GM19035 (cell line): ENCODE measurements around the gene PRR29.
"Not testable (repeated sequence)": the region's sequence is repeated elsewhere in the genome, so short reads cannot be mapped to it uniquely, and the experiment has no call there.

Source experiments
- ATAC-seq: cut with Tn5 transposase; IDR thresholded peaks from one replicate; pipeline ENCODE4 v1.9.1; 2021; ENCODE audit not compliant: unreplicated experiment

The PRR29 gene

DNA sequence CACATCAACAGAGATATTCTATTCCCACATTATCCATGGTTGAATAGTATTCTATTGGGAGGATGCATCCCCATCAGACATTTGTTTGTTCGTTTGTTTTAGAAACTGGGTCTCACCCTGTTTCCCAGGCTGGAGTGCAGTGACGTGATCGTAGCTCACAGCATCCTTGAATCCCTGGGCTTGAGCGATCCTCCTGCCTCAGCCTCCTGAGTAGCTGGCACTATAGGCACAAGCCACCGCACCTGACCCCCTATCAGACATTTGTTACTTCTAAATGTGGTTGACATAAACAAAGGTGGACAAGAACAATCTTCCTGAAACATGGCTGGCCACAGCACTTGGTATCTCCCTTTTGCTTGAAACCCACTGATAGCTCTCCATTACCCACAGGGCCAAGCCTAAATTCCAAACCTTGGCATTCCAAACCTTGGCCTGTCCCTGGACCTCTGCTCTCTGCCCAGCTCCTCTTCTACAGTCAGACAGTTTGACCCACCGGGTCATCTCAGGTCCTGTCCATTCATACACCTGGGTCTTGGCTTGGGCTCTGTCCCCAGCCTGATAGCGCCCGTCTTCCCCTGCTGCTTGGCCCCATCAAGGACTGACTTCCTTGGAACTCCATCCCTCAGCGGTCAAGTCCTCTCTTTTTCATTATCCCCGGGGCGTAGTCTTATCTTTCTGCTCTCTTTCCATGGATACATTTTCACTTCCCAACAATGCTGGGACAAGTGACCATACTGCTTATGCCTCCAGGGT is 1.5 kb upstream of the PRR29 start:
- no peak for ATAC-seq

DNA sequence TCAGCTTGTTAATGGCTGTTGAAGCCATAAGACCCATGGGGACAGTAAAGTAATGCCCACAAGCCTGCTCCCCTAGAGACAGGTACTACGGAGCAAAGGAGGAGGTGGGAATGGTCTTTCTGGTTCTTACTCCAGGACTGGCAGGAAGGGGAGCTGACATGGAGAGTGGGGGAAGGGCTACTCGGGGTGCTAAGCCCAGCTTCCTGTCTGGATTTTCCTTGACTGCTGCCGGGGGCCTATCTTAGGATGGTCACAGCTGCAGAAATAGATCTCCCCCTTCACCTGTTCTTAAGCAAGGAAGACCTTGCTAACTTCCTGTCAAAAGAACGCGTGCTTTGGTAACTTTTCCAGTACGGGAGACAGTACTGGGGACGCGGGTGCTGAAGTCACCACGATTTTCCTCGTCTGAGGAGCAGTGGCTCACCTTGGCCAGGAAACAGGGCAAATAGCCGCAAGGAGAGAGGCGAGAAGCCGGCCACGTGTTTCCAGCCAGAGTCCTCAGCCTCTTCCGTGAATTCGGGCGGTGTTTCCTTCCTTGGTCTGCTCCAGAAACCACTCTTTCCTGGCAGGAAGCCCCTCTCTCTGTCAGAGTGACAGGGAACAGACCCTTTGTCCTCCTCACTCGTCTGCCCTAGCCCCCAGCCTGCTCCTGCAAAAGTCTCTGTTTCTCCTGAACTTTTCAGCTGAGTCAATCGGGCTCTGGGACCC is 656 bp upstream of the PRR29 start:
- ATAC-seq, result no peak

DNA sequence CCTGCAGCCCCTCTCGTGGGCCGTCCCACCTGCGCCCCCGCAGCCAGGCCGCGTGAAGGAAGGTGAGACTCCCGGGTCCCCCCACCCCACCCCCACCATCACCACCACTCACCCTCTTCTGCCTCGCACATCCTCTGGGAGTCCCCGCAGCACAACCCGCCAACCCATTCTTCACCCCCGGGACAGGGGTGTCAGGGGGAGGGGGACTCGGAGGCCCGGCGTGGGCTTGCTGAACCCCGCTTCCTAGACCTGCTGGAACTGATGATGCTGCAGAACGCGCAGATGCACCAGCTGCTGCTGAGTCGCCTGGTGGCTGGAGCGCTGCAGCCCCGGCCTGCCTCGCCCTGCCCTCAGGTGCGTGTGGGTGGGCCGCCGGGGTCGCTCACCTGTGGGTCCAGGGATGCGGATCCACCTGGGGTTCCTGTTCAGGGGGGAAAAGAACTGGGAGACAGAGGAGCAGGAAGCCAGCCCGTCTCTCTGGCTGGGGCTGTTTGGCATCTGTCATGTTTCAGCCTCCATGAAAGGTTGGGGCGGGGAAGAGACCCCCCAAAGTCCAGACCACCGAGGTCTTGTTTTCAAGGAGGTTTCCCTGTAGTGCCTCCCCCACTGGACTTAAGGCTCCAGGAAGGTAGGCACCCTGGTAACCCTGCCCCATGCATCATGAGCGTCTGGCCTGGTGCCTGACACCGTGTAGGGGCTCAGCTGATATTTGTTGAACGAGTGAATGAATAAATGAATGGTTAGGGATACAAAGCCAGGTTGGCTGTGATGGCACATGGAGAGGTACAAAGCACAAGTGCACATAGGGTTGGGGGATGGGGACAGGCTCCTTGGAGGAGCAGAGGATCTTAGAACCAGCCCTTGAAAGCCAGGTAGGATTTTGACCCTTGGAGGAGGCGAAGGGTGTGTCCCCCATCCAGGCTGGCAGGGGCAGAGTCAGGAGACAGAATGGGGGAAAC is 849 bp downstream of the PRR29 start:
- no peak for ATAC-seq

DNA sequence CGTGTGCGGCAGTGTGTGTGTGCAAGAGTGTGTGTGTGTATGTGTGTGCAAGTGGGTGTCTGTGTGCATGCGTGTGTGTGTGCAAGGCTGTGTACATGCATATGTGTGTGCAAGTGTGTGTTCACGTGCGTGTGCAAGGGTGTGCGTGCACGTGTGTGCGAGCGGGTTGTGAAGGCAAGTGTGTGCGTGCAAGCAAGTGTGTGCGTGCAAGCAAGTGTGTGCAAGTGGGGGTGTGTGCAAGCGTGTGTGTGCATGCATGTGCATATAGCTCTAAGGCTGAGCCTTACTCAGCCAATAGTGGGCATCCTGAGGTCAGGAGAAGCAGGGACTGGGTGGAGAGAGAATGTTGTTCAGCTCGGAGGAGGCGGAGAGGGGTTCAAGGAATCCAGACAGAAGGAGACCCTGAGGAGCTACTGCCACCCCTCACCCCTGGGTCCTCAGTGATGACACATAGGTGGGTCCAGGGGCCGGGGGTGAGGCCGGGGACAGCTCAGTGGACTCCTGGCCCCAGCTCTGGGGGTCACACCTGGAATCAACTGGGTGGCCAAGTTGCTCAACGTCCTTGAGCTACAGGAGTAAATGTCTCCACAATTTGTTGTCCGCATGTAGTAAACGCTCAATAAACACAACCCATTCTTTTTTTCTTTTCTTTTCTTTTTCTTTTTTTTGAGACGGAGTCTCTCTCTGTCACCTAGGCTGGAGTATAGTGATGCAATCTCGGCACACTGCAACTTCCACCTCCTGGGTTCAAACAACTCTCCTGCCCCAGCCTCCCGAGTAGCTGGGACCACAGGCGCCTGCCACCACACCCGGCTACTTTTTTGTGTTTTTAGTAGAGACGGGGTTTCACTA is 1.8 kb downstream of the PRR29 start:
- no peak for ATAC-seq

DNA sequence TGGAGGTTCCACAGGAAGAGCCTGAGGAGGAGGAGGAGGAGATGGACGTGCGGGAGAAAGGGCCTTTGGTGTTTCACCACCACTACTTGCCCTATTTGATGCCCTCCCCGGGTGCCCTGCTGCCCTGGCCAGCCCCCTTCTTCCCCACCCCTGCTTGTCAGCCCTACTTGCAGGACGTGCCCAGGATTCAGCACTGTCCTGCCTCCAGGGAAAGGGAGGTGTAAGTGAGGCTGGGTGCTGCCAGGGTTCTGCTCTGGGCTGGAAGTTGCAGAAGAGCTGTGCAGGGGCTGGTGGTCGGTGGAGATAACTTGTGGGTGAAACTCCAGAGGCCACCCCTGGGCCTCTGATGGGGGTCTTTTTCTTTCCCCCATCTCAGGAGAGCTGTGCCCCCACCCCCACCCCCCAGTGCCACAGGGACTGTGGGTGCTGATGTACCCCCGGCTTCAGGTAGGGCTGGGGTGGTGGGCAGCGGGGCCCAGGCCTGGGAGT is 3.0 kb downstream of the PRR29 start:
- no peak for ATAC-seq

DNA sequence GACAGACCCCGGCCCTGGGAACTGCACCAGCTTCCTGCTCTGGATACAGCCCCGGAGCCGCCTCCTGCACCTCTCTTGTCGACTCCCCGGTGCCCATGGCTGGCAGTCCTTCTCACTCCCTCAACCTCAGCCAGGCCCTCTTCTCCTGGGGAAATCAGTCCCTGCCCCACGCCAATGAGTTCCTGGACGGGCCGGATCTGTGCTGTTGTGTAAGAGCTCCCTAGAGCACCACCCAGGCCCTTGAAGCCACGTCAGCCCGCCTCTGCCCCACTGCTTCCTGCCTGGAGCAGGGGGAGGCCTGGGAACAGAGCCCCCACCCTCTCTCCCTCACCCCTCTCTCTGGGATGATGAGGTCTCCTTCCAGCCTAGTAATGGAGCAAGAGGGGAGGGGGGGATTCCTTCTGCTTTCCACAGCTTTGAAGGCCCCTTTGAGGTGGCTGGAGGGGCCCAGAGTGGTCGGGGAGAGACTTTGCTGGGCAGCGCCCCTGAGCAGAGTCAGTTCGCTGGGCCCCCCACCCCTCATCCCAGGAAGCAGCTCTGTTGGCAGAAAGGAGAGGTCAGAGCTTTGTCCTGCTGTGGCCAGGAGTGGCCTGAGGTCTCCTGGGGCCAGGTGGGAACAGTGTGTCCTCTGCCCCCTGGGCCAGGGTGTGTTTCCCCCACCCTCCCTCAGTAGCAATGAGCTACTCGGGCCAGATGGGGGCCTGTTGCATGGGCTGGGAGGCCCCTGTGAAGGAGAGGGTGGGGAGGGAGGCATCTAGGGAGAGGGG is 3.8 kb downstream of the PRR29 start:
- no peak for ATAC-seq

DNA sequence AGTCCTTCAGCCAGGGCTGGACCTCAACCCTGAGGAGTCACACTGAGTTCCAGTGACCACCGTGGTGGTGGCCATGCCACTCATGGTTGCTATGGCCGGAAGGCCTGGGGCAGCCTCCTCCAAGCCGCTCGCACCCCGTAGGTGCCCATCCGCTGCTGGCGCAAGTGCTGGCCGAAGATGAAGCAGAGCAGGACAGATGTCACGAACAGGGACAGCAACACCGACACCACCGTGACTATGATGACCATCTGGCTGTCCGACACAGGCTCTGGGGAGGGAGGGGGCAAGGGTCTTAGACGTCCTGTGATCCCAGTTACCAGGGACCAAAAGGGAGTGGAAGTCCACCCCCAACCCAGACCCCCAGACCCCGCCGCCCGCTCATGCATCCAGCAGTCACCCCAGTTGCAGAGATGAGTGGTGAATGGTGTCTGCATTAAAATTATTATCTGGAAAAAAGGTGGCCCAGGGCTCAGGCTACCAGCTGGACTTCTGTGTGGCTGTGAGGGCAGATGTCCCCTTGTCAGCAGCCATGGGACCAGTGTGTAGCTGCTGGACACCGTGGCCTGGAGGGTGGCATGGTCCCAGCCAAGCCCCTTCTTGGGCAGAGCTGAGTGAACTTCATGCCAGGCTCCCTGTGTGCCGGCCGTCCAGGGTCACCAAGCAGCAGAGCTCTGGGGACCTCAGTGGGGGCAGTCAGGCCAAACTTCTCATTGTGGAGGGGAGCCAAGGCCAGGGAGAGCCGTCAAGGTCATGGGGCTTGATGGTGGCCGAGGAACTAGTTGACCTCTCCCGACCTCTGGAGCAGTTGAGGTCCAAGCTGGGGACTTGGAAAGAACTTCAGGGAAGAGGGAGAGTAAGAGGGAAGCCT is 4.7 kb downstream of the PRR29 start:
- no peak for ATAC-seq

DNA sequence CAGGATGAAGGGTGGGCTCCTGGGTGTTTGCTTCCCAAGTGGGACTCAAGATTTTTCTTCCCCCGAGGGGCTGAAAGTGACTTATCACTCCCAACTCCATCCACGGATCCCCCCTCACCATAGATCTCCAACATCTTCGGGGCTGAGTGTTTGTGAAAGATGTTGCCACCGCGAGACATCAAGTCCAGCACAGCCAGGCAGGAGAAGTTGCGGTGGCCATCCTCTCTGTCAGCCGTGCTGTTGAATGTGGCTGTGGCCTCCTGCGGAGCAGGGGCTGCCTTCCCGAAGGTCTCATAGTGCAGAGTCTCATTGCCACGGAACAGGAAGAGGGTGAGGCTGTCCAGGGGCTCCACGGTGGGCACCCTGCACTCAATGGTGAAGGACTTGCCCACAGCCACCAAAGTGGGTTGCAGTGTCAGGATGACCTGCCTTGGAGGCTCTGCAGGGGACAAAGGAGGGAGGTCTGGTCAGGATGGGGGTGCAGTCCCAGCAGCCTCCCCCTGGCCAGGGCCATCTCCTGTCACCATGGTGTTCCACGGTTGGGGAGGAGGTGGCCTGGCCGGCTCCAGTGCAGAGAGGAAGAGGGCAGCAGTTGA is 5.5 kb downstream of the PRR29 start:
- no peak for ATAC-seq

DNA sequence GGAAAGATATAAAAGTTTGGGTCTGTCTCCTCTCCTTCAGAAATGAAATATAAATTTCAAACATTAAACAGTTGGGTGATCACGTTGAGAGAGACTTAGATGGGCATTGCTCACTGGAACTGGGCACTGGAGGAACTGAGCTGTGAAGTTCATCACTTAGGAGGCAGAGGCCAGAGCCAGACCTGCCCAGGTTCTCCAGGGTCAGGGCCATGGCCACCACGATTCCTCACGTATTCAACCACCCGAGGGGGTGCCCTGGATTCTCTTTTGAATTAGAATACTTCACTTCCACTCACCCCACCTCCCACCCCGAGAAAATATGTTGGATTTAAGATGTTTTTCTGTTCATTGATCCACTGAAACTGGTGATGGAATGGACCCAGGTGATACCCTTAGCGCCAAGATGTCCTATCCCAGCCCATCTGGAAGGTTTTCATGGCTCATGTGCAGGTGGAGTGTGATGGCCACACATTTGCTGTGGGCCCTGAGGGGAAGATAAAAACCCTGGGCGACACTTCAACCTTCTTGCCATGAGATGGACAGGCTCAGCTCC is 6.1 kb downstream of the PRR29 start:
- ATAC-seq, result no peak

DNA sequence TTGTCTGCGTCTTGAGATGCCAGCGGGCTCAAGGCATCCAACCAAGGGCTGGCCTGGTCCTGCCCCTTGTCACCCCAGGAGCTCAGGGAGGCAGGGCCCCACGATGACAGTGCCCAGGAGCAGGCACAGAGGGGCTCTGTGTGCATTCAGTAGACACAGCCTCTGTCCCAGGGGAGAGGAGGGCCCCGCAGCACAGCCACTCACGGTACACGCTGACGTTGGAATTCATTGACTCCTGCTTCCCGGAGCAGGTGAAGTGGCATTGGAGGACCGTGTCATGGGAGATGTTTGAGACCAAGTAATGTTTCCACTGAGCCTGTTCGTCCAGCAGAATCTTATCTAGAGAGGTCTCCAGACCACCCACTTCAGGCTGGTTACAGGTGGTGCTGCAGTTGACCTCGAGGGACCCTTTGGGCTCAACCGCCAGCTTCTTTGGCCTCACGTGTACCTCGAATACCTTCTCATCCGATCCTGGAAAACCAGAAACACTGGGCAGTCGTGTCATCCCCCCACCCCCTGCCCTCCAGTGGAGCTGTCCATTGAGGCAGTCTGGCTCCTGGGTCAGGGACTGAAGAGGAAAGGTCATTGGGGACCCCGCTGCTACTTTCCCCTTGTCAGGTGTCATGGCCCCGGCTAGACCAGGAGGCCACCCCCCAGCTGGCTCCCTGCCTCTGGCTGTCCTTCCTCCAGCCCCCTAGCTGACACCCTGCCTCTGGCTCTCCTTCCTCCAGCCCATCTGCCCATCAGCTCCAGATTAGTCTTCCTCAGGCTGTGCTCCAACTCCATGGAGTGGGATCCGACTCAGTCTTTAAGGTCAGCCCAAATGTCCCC is 7.0 kb downstream of the PRR29 start:
- ATAC-seq, result no peak

DNA sequence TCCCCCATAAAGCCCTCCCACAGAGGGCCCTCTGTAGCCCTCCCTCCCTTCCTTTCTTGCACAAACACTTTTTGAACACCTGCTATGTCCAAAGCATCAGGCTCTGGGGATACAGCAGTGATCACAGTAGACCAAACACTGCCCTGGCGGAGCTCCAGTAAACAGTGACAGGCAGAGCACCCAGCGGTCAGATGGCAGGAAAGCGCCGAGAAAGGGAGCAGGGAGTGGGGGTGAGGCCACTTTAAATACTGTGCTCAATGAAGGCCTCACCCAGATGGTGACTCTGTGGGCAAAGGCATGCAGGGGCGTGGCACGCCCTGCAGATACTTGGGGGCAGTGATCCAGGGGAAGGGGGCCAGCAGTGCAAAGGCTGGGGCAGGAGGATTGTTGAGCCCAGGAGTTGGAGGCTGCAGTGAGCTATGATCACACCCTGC is 7.6 kb downstream of the PRR29 start:
- ATAC-seq, result no peak

DNA sequence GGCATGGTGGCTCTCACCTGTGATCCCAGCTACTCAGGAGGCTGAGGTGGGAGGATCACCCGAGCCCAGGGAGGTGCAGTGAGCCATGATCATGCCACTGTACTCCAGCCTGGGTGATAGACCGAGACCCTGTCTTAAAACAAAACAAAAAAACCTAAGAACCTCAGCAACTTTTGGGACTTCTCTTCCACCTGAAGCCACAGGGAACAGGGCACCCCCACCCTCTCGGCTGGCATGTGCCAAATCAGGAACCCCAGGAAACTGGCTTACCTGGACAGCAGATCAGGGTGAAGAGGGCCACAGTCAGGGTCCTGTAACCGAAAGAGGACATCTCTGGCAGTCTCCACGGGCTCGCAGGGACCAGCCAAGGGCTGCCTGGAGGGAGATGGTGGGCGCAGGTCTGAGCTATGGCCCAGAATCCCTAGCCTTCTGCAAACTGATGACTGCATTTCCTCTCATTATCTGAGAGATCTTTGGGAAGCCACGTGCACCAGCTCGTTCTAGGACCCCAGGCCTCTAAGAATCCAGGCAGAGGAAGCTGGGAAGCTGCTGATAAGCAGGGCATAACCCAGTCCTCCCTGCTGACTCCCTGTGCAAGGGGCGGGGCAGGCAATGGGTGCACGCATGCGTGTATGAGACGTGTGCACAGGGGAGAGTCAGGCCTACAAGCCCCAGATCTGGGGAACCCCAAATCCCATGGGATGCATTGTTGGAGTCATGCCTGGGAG is 8.4 kb downstream of the PRR29 start:
- no peak for ATAC-seq

DNA sequence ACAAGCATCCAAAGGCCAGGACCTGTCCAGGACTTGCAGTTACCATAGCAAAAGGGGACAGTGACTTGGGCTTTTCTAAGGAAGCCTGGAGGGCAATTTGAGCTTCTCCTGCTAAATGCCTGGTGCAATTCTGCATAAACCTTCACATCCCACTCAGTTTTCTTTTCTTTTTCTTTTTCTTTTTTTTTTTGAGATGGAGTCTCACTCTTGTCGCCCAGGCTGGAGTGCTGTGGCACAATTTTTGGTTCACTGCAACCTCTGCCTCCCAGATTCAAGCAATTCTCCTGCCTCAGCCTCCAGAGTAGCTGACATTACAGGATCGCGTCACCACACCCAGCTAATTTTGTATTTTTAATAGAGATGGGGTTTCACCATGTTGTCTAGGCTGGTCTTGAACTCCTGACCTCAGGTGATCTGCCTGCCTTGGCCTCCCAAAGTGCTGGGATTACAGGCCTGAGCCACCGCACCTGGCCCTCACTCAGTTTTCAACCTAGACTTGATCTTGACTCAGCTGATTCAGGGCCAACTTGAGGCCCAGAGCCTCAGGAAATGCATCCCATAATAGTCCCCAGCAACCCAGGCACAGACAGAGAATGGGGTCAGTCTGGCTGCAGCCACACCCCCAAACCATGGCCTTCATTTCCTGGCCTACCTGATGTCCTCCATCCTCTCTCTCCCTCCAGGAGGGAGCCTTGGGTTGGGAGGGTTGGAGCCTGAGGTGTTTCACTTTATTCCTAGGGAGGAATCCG is 9.1 kb downstream of the PRR29 start:
- ATAC-seq, result not testable (repeated sequence)

DNA sequence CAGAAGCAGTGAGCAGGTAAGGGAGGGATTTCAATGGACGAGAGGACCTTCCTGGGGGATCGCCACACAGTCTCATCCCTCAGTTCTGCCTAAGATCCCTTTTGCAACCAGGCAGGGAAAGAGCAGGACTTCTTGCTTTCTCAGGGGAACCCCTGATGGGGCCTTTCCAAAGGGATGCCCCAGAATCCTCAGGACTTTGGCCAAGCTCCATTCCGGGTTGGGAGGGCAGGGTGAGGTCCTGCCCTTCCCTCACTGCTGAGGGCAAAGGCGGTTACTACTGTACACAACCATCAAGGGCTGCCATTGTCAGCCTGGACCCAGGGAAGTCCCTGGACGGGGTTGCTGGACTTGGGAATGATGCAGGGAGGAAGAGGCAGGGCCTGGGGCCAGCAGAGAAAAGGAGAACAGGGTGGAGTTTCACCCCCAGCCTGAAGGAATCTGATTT is 9.7 kb downstream of the PRR29 start:
- no peak for ATAC-seq

DNA sequence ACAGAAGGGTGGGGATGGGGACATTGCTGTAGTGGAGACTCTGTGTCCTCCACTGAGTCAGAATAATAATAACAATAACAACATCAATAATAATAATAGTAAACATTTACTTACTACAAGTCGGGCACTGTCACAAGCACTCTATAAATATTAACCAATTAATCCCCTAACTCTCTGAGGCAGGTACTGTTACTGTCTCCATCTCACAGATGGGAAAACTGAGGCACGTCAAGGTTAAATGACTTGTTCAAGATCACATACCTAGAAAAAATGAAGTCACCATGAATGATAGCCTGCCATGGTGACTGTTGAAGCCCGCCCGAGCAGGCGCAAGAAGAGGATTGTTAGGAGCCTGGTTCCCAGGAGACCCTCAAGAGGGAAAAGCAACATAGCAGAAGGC is 10.2 kb downstream of the PRR29 start:
- no peak for ATAC-seq

DNA sequence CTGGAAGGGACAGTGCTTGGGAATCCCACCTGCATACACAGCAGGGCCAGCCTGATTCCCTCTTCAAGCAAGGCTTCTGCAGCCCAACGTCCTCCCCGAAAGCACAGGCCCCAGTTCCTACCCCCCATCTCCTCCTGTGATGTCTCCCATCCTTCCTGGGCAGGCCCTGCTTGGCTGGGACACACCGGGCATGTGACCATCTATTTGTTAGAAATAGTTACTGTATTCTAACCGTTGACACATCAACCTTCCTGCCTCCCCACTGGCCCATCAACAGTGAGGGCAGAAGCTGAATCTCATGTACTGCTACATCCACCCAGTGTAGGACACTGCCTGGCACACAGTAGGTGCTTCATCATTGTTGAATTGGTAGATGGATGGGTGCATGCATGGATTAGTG is 10.7 kb downstream of the PRR29 start:
- no peak for ATAC-seq
